ENCODE results near the gene ATP6AP1.

GRCh38 chrX:154450312-154450711 is 21.8 kb downstream of the ATP6AP1 start:
- TF ChIP-seq REST (IDR thresholded peaks at IDR 0.05; ENCODE audit: insufficient read depth in 1 of 2, low read depth in 2 of 2, low read length in 1 of 2) (no peak), CTCF (IDR thresholded peaks at IDR 0.05) (no peak), TCF7L2 (IDR thresholded peaks at IDR 0.05; ENCODE audit: low read depth, low read length) (no peak), POLR2AphosphoS5 (IDR thresholded peaks at IDR 0.05; ENCODE audit: low read depth, low read length) (no peak)
